Sigmoid colon (tissue), 7 donors: ENCODE results near the gene MRPL20. TPM values are rescaled to one million over a fixed set of nuclear protein-coding genes. Genes with fewer than 3 reads are reported as not detected.
A peak's percentile ranks its signal among the peaks of the same experiment; 100 is the strongest.

Source experiments
- DNase-seq: peaks from one replicate; pipeline ENCODE4 v3.0.0-alpha.2; 2019
- H3K27ac ChIP-seq, 4 donors: fragments of 200-600 bp; sonication (generic); one replicate each; pipeline ENCODE4 v1.5.1; 2016 to 2019; ENCODE audit warnings: mild to moderate bottlenecking in 1 of 4
- H3K27me3 ChIP-seq, 3 donors: fragments of 200-600 bp; sonication (generic); one replicate each; pipeline ENCODE4 v1.5.1; 2019; ENCODE audit warnings: mild to moderate bottlenecking in 1 of 3
- H3K36me3 ChIP-seq, 4 donors: fragments of 200-600 bp; sonication (generic); one replicate each; pipeline ENCODE4 v1.5.1; 2016 to 2019
- H3K4me1 ChIP-seq, 4 donors: fragments of 200-600 bp; sonication (generic); one replicate each; pipeline ENCODE4 v1.5.1; 2017 to 2019
- H3K4me3 ChIP-seq, 4 donors: fragments of 200-600 bp; sonication (generic); one replicate each; pipeline ENCODE4 v1.5.1; 2017 to 2019; ENCODE audit warnings: mild to moderate bottlenecking in 2 of 4, moderate library complexity in 1 of 4
- H3K9me3 ChIP-seq, 4 donors: fragments of 200-600 bp in 3 of 4; sonication (generic) in 3 of 4; one replicate each; pipeline versions ENCODE4 v1.5.1 to v1.6.1; 2013 to 2019
- EP300 ChIP-seq, 4 donors: sonication (generic); formaldehyde crosslinking; IDR thresholded peaks; one replicate each; pipeline ENCODE4 v1.6.1; 2017; ENCODE audit warnings: antibody characterized with exemption in 4 of 4
- POLR2A ChIP-seq, 2 donors: fragments of 450-650 bp; IDR thresholded peaks; one replicate each; pipeline ENCODE4 v1.6.1; 2016; ENCODE audit warnings: antibody characterized with exemption in 2 of 2, mild to moderate bottlenecking in 2 of 2, moderate library complexity in 2 of 2
- POLR2AphosphoS5 ChIP-seq, 4 donors: sonication (generic); formaldehyde crosslinking; IDR thresholded peaks; one replicate each; pipeline ENCODE4 v1.6.1; 2017; ENCODE audit warnings: antibody characterized with exemption in 4 of 4
- WGBS, 2 donors: extraction: QIAGEN DNeasy Blood & Tissue Kit; methylation state at CpG; one replicate each; pipeline ENCODE4 v1.1.7; 2013; 5-methylcytosine and 5-hydroxymethylcytosine counted together
- intact Hi-C: fragments of 100-400 bp; cut with DNase I; formaldehyde crosslinking; loops from one replicate; pipeline ENCODE4 v1.15.1; 2023
- polyA plus RNA-seq, 3 donors: library from polyadenylated mRNA; stranded (reverse); fragments of 200-250 nt; gene quantifications; one replicate each; pipeline ENCODE4 v1.2.3, GENCODE V29; 2013
- total RNA-seq, 4 donors: library from RNA; depleted of rRNA; stranded (reverse); fragments of >200 nt; gene quantifications; one replicate each; pipeline ENCODE4 v1.1.0, GENCODE V29; 2016
- TF ChIP-seq, protein P1 (sequence below), 4 experiments: fragments of 450-650 bp in 3 of 4; fragments of 200-600 bp in 1 of 4; IDR thresholded peaks; one replicate each; pipeline ENCODE4 v1.5.1; 2016 to 2019; ENCODE audit warnings: antibody characterized with exemption in 4 of 4, mild to moderate bottlenecking in 3 of 4, moderate library complexity in 2 of 4
- donor health status: healthy with polysubstance abuse.
- donor health status: Bipolar disorder and iron deficiency.
- donor health status: healthy.

MRPL20 gene
- total and polyA plus RNA-seq, 7 donors: 133 to 235 (median 178) TPM

DNA sequence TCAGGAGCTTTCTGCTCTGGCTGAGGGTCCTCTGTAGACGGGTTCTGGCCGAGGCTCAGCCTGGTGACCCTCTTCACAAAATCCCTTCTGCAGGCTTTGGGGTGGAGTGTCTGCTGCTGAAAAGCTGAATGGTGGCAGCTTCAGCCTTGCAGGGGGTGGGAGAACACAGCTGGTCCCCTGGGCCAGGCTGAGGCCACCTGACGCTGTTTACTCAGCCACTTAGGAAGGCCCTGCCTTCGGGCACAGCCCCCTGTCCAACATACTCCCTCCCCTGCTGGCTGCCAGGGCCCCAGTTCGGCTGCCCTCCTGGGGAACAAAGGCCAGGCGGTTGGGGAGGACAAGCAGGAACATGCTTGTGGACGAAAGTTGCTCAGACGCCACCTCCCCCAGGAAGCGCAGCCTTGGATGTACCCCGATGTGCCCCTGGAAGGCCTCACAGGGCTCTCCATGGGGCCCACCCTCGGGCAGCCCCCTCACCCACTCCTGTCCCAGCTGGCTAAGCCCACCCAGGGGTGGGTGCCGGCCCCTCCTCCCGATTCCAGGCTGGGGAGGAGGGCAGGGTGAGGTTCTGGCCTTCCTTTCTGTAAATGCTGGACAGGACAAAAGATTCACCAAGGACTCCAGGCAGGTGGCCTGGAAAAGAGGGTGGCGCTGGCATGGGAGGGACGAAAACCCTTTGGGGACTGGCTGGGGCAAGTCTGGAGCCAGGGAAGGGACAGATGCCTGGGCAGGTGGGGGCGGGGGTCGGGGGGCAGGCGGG lies 14.2 kb upstream of the MRPL20 start, which contains the start of gene ANKRD65:
ANKRD65 (minus strand) TSS at position 130 of the 760 bp plus-strand sequence. CDS start 271 bp downstream, outside the sequence.
- H3K4me1 ChIP-seq: peaks cover 0 to 31% (median 23%) of the 10 kb centered on the region in 4 donors
- intact Hi-C loops: loop anchor here (2.0 kb wide), 1 partner anchor 19 kb away; no protein-coding TSS in a partner anchor
- peak within 1 kb of the TSS in 3 of 4 donors; percentile 61 to 87 (median 71) for H3K27ac ChIP-seq
- H3K4me3 ChIP-seq: peak within 1 kb of the TSS in 3 of 4 donors; percentile 51 to 60 (median 58)
- DNase-seq: no peak
- WGBS, 2 donors: 77 to 81% methylated on average over 18 of the region's 18 CpGs
- no peak for TF ChIP-seq EP300 (IDR thresholded peaks at IDR 0.05)
- TF ChIP-seq, protein P1, sequence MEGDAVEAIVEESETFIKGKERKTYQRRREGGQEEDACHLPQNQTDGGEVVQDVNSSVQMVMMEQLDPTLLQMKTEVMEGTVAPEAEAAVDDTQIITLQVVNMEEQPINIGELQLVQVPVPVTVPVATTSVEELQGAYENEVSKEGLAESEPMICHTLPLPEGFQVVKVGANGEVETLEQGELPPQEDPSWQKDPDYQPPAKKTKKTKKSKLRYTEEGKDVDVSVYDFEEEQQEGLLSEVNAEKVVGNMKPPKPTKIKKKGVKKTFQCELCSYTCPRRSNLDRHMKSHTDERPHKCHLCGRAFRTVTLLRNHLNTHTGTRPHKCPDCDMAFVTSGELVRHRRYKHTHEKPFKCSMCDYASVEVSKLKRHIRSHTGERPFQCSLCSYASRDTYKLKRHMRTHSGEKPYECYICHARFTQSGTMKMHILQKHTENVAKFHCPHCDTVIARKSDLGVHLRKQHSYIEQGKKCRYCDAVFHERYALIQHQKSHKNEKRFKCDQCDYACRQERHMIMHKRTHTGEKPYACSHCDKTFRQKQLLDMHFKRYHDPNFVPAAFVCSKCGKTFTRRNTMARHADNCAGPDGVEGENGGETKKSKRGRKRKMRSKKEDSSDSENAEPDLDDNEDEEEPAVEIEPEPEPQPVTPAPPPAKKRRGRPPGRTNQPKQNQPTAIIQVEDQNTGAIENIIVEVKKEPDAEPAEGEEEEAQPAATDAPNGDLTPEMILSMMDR (IDR thresholded peaks at IDR 0.05): no peak
- no peak for TF ChIP-seq POLR2A (IDR thresholded peaks at IDR 0.05)
- no peak for TF ChIP-seq POLR2AphosphoS5 (IDR thresholded peaks at IDR 0.05)
- no peaks in the 10 kb centered on the region for H3K27me3 ChIP-seq
- H3K36me3 ChIP-seq: no peaks in the 10 kb centered on the region
- H3K9me3 ChIP-seq: no peaks in the 10 kb centered on the region

DNA sequence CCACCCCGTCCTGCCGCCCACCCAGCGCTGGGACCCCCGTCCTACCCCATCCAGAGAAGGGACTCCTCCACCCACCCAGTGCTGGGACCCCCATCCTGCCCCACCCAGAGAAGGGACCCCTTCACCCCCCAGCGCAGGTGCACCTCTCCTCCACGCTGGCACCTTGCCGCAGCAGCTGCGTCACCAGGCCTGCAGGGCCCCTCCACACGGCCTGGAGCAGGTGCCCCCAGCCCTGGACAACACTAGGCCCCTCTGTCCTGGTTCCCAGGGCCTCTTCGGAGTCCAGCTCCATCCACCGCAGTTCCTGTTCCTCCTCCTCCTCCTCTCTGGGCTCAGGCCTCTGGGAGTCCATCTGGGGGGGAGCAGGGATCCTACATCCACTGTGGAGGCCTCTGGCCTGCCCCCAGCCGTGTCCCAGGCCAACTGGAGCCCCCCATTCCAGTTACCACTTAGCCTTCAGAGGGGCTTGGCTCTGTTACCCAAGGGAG lies 13.6 kb upstream of the MRPL20 start:
- Histone ChIP-seq H3K9me3 (no peaks in the 10 kb centered on the region), H3K4me3 (peak overlapping the region in 3 of 4 donors; percentile 51 to 60 (median 58)), H3K27me3 (no peaks in the 10 kb centered on the region), H3K36me3 (no peaks in the 10 kb centered on the region), H3K4me1 (peaks cover 0 to 31% (median 23%) of the 10 kb centered on the region in 4 donors), H3K27ac (peak overlapping the region in 3 of 4 donors; percentile 61 to 87 (median 71))
- WGBS, 2 donors: 62 to 85% methylated on average over 12 of the region's 12 CpGs
- TF ChIP-seq POLR2AphosphoS5 (IDR thresholded peaks at IDR 0.05) (no peak), EP300 (IDR thresholded peaks at IDR 0.05) (no peak), POLR2A (IDR thresholded peaks at IDR 0.05) (no peak)
- TF ChIP-seq, protein P1 (IDR thresholded peaks at IDR 0.05): no peak
- intact Hi-C loops: loop anchor here (2.0 kb wide), 1 partner anchor 20 kb away; no protein-coding TSS in a partner anchor
- no peak for DNase-seq

DNA sequence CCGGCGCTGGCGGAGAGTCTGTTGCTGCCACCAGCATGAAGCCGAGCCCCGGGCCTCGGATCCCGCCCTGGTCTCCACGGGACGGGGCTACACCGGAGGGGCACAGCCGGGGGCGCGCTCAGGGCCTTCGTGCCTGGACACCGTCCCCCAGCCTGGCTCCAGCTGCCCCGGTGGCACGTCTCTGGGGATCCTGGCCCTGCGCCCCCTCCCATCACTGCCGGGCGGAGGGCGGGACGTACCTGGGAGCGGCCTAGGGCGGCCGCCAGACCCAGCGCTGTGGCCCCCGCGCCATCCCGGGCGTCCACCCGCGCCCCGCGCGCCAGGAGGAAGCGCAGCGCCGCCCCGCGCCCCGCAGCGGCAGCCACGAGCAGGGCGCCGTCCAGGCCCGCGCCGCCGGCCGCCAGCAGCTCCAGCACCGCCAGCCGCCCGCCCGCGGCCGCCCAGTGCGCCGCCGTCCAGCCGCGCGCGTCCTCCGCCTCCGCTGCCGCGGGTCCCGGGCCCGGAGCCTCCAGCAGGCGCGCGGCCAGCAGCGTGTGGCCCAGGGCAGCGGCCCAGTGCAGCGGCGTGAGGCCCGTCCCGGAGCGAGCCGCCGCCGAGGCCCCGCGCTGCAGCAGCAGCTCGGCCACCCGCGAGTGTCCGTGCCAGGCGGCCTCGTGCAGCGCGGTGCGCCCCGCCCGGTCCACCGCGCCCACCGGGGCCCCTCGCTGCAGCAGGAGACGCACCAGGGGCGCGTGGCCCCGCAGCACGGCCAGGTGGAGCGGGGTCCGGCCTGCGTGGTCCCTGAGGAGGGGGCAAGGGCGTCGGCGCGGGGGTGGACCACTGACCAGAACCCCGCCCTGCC lies 12.9 kb upstream of the MRPL20 start:
- Histone ChIP-seq H3K4me1 (peaks cover 0 to 31% (median 23%) of the 10 kb centered on the region in 4 donors), H3K27me3 (no peaks in the 10 kb centered on the region), H3K9me3 (no peaks in the 10 kb centered on the region), H3K36me3 (no peaks in the 10 kb centered on the region), H3K4me3 (peak overlapping the region; percentile 24 to 60 (median 54)), H3K27ac (peak overlapping the region; percentile 62 to 87 (median 84))
- no peak for TF ChIP-seq POLR2AphosphoS5 (IDR thresholded peaks at IDR 0.05)
- no peak for TF ChIP-seq EP300 (IDR thresholded peaks at IDR 0.05)
- TF ChIP-seq, protein P1 (IDR thresholded peaks at IDR 0.05): no peak
- TF ChIP-seq POLR2A (IDR thresholded peaks at IDR 0.05): no peak
- intact Hi-C loops: loop anchor here (2.0 kb wide), 1 partner anchor 21 kb away; no protein-coding TSS in a partner anchor
- DNase-seq: no peak
- 11 to 21% methylated on average over 112 of the region's 112 CpGs for WGBS, 2 donors

DNA sequence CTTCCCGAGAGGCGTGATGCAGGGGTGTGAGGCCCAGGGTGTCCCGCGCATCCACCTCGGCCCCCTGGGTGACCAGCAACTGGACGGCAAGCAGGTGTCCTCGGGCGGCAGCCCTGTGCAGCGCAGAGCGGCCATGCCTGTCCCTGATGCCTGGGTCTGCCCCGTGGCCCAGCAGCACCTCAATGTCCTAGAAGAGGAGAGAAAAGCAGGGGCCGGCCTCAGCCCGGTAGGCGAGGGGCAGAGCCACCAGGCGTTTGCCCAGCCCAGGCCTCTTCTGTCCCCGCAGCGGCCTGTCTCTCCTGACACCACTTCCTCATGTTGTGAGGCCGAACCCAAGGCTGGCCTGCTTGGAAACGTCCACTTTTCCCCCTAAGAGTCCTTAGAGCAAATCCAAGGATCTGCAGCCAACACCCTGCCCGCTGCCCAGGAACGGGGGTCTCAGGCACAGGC lies 12.3 kb upstream of the MRPL20 start:
- DNase-seq: no peak
- H3K27me3 ChIP-seq: no peaks in the 10 kb centered on the region
- TF ChIP-seq POLR2A (IDR thresholded peaks at IDR 0.05): no peak
- TF ChIP-seq, protein P1 (IDR thresholded peaks at IDR 0.05): no peak
- no peak for TF ChIP-seq POLR2AphosphoS5 (IDR thresholded peaks at IDR 0.05)
- peak overlapping the region; percentile 24 to 60 (median 54) for H3K4me3 ChIP-seq
- no peaks in the 10 kb centered on the region for H3K36me3 ChIP-seq
- WGBS, 2 donors: 88 to 92% methylated on average over 21 of the region's 21 CpGs
- H3K4me1 ChIP-seq: peaks cover 0 to 31% (median 23%) of the 10 kb centered on the region in 4 donors
- no peaks in the 10 kb centered on the region for H3K9me3 ChIP-seq
- H3K27ac ChIP-seq: peak overlapping the region; percentile 62 to 87 (median 84)
- intact Hi-C loops: no loop called here
